C4-2B (cell line): ENCODE data around the gene PLXNB3.

Experiments
- CTCF ChIP-seq: fragments of 450-650 bp; conservative IDR thresholded peaks from 2 replicates; pipeline ENCODE4 v1.5.1; 2017; ENCODE audit warnings: mild to moderate bottlenecking
- ZFX ChIP-seq: fragments of 450-650 bp; IDR thresholded peaks from 2 replicates; pipeline ENCODE4 v1.6.1; 2017

GRCh38 chrX:153717445-153717844 is 46.6 kb upstream of the PLXNB3 start:
- TF ChIP-seq CTCF: no peak
- TF ChIP-seq ZFX: no peak
